HG03520 (cell line): ENCODE results near the gene GAP43.

ENCODE experiments used
- ATAC-seq: cut with Tn5 transposase; IDR thresholded peaks from one replicate; pipeline ENCODE4 v1.9.1; 2021; ENCODE audit warnings: mild to moderate bottlenecking, moderate library complexity; ENCODE audit not compliant: unreplicated experiment

Gene GAP43

DNA sequence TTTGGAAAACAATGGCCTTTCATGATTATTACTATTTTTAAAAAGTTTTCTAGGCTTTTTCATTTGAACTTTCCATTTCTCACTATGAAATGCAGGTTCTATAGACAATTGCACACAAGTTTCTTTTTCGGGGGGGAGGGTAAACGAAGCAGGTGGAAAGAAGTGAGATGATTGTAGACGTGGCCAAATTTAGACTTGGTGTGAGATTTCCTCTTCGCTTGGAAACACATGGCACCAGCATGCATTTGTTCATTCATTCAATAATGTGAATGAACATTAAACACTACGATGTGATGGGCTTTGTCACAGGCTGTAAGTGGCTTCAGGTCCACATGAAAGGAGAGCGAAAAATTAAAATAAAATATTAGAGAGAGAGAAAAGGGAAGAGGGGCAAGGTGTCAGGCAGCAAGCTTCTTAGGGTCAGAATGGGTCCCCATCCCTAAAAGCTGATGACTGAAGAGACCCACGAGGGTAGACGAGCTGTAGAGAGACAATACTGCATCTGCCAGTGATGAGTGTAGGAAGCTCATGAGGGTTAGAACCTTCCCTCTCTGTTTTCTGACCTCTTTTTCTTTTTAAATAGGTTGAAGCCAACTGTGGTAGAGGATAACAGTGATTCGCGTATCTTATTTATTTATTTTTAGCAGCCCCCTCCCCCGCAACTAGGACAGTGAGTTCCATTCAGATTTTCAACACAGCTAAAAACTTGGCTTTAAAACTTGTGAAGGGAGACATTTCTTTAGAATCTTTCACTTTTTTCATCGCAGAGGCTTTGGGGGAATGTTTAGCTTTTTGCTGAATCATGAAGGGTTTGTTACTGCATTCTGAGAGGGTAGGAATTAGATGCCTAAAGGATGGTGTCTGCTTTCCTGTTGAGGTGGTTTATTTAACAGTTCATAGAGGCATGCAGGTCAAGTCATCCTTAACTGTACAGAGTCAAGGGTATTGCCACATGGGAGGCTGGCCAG lies 36.2 kb downstream of the GAP43 start:
- peak; percentile 18 for ATAC-seq

DNA sequence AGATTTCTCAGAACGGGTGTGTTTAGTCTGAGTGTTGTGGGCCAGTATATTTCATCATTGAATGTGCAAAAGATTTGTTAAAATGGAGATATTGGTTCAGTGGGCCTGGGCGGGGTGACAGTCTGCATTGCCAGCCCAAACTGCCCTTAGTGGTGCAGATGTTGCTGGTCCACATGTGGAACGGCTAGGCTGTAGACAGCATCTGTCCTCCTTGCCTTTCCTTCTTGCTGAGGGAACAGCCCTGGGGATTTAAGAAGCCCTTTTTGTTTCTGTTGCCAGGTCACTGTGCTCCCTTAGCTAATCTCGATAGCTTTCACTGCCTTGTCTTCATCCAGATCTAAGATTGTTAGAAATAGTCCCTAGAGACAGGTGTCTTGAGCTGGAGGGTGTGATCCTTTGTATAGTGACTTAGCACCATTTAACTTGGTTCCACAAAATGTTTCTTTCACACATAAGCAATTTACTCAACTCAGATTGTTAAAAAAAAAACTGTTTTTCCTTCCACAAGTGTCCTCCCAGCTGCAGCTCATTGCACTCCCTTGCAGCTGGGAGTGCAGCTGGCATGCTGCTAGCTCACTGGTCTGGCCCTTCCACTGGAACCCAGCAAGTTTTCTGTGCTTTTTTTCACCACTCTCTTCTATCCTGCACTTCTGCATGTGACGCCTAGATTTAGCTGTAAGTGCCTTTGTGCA lies 37.5 kb downstream of the GAP43 start:
- ATAC-seq: no peak

DNA sequence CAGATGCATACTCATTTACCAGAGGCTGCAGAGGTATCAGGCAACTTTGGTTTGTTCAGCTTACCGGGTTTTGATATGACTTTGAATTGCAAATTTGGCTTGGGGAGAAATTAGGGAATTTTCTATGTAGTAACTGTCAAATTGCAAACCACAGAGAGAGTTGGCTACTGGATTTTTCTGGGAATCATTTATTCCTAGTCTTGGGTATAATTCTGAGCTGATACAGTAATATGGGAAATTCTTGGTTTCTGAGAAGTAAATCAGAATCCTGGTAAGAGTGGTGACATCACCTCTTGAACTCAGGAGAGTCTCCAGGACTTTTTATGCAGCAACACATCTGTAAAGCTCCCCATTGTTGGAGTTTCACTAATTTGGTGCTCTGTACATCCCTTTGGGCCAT lies 39.0 kb downstream of the GAP43 start:
- no peak for ATAC-seq

DNA sequence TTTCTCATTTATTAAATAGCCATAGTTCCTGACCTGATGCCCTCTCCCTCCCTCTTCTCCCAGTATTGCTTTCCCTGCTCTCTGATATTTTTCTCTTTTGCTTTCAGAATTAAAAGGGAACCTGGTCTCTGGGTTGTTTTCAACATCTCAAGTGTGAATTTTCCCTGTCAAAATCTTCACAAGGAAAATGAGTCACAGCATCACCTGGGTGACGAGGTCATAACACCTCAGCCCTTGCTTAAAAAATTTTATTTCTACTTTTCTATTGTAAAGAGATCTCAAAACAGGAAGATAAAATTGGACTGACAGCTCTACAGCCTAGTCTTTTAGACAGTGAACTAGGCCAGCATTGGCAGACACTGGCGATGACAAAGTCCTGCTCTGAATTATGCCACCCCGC lies 40.1 kb downstream of the GAP43 start:
- ATAC-seq: no peak

DNA sequence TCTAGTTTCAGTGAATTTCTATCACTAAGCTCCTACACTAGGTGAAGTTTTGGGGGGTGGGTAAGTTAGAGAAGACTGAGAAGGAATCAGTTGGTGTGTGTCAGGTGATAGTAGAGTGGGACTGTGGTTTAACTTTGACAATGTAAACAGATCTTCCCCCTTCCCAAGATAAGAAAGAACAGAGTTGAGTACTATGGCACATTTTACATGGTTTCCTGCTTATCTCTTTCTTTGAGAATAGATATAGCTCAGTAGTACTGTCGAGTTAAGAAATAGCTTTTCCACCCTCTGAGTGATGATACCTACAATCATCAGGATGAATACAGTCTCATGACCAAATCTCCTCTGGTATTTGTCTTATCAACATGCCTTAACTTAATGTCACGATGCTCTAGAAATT lies 42.8 kb downstream of the GAP43 start:
- no peak for ATAC-seq

DNA sequence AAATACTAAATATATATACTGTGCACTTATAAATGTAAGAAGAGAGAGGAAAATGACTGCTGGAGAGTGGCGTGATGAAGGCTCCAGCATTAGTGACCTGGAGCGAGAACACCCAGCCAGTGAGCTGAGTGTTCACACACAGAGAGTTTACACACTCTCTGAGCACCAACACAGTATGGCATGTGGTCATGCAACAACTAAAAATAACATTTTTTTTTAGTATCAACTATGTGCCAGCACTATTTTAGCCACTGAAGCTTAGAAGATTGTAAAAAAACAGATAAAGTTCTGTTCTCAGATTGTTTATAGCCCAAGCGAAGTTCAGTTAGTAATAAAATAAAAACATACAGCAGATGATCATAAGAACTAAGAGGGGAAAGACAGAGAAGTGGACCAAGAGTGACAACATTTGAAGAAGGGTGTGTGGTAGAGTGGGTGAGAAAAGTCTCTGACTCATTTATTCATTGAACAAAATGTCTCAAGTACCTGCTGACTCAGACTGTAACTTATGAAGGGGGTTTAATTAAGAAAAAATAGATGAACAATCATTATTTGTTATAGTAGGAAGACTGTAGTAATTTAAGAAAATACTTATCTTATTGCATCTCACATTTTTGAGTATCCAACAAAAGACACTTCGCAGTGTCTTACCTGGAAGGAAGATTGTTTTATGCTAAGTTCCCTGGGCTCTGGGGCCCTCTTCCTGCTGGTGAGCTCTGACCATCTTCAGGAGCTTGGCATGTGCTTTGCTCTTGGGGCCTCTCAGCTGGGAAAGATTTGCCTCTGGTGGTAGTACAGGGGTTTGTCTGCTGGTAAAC lies 43.8 kb downstream of the GAP43 start:
- ATAC-seq: peak; percentile 68

DNA sequence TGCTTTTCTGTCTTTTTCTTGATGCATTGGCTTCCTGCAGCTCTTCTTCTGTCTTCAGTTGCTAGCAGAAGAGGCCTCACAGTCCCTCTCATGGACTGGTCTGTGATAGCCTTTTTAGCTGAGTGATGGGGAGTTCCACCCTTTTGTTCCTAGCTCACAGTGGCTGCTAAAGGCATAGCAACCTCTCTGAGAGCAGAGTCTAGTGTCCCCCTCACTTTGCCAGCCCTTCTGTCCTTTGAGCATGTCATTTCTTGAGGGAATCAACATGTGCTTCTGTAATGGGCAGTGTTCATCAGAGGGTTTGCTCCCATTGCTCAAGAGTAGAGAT lies 44.4 kb downstream of the GAP43 start:
- peak; percentile 11 for ATAC-seq

DNA sequence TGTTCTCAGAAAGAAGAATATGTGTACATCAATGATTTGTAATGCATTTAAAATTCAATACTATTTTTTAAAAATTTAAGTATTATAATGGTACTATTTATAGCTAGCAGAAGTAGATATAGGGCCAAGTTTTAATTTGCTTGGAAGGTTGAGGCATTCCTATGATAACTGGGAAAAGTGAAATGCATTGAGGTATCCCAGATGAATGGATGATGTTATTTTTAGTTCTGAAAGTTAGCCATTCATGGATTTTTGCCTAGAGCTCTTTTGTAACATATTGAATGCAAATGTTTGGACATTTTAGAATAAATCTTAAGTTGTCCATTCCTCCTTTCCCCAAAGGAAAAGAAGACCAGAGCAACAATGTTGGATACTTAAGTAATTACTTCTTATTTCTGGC lies 47.6 kb downstream of the GAP43 start:
- ATAC-seq: no peak

DNA sequence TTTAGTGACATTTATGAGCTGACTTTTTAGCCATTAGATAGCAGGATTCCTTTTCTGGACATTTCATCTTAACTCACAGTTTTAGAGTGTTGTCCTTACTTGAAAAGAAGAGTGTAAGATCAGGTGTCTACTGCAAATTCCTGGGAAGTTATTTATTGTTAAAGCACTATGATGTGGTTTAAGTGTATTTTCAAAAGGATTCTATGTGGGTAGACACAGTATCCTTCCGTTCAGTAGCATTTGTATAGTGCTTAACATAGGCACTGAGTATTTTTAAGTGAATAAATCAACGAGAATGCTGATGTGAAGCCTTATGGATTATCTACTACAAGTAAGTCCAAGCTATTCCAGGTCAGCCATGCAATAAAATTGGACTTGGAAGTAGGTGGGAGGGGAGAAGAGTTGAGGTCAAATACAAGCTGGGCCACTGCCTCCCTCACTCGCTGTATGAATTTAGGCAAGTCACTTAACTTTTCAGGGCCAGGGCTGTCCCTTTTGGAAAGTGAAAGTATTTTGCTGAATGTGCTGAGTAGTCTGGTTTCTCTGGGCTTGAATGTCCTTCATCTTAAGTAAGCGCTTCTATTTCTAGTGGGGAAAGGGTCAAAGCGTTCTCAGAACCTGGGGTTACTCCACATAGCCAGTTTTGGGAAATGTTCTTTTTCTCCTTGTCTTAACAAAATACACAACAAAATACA lies 48.6 kb downstream of the GAP43 start:
- ATAC-seq: no peak

DNA sequence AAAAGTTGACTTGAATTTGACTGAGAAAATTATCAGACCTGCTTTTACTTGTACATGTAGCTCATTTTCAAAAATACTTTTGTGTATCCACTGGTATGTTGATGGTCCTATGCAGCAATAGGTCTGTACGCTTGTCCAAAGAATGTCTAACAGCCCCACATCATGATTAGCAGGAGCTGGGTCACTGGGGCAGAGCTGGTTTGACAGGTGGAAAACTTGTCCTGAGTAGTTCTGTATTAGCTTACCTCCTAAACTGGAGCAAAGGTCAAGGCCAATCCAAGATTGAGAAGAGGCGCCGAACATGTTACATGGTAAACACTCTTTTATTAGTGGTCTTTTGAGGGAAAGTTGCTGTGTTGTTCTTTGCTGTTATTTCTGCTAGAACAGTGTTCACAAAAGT lies 50.6 kb downstream of the GAP43 start:
- ATAC-seq: no peak

DNA sequence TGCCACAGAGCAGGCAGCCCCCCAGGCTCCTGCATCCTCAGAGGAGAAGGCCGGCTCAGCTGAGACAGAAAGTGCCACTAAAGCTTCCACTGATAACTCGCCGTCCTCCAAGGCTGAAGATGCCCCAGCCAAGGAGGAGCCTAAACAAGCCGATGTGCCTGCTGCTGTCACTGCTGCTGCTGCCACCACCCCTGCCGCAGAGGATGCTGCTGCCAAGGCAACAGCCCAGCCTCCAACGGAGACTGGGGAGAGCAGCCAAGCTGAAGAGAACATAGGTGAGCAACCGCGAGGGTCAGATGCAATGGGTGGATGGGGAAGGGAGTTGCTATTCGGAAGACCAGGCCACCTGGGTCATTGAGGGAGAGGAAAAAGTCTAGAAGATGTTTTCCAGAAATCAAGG lies 53.0 kb downstream of the GAP43 start:
- ATAC-seq: no peak

DNA sequence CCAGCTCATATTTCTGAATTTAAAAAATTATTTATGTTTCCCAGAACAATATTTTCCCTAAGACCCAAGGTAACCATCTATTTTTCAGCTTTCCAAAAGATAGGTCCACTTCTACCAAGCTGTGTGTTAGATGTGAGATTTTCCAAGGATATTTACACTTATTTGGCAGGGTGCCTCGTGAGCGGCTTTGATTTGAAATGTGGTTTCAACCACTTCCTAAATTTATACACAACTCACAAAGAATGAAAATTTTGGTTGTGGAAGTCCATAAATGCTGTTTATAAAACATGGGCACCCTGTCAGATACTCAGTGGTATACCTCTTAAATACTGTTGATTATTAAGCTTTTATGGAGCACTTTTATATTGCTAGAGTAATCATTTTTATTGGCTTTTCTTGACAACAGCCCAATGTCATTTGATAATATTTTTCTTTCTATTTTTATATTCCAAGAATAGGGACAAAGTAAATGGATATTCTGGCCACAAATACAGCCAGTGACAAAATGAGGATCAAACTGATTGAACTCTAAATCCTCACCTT lies 57.6 kb downstream of the GAP43 start:
- ATAC-seq: no peak

DNA sequence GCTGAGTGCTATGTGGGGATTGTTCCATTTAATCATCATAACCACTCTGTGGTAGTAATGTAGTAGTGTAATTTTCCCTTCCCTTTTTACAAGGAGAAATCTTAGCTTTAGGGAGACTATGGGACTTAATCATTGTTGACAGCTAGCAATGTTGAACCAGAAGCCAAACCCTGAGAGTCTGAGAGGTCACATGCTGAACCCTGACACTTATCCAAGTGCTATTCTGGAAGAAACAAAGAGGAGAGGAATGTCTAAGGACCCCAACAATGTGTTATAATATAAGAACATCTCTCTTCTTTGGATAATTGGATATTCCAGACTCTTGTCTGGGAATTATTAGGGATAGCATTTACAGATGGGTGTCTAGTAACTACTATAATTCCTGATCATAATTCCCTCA lies 58.4 kb downstream of the GAP43 start:
- ATAC-seq: no peak

DNA sequence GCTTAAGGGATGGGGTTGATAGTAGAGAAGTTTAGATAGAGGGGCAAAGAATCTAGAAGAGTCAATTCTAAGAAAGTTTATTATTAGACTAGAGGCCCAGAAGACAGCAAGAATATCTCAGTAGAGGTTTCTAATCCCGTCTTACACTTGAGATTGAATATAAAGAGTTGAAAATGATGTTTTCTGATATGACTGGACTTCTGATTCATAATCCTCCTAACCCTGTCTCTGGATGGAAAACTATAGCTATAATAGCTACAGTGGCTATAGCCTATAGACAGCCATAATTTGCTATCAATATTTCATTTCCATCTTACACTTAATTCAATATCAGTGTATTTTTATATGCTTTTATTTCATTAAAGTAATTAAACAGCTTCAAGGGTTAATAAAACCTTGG lies 60.0 kb downstream of the GAP43 start:
- no peak for ATAC-seq

DNA sequence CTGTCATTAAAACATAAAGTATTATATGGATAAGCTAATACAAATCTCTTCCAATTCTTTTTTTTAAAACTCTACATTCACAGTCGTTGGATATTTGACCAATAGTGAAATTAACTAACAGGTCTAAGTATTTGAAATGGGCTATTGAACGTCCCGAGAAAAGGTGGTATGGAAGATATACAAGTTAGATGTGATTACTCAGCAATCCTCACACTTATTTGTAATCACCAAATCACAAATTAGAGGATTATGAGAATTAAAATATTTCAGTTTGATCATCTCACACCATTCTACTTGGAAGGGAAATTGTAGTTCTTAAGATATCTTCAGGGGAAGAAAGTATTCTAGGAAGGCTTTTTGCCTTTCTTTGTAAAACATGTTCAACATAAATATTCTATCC lies 60.5 kb downstream of the GAP43 start:
- ATAC-seq: no peak

DNA sequence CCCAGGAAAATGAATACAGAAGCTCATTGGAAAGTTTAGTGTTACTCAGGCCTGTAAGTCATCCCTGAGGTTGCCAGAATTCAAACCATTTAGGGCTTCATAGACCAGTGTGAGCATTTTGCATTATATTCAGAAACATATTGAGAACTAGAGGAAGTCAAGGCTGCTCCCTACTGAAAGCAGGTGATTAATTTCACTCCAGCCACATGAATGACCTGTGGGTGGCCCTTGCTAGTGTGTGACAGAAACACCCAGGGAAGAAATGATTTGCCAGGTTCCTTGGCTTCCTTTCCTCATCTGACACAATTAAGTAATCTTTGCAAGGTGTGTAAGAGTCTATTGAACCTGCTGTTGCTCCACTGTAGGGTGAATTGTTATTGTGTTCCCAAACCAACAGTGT lies 61.8 kb downstream of the GAP43 start:
- peak; percentile 69 for ATAC-seq

DNA sequence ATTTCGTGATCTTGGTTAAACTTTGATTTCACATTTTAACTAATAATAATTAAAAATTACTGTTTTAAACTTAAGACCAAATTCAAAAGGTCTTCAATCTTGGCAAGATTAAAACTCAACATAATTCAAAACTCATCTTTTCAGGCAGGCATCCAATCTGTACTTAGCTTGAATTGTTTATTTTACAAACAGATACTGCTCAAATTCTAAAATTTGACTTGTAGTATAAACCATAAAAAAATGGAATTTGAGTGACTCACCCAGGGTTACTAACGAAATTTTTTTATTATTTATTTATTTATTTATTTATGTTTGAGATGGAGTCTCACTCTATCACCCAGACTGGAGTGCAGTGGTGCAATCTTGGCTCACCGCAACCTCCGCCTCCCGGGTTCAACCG lies 64.4 kb downstream of the GAP43 start:
- ATAC-seq: no peak

DNA sequence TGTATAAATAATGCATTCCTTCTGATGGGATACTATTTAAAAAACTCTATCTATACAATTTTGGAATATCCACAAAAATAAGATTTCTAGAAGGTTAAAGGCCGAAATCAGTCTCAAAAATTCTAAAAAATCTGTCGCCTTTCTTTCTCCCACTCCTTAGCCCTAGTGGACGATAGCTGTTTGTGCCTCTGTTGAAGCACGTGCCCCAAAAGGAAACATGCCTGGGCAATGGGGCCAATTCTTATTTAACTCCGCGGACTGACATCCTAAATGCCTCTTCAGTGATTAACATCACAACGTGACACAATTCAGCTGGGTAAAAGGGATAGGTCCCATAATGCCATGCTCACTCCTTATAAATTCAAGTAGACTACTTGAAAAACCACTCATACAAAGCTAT lies 65.1 kb downstream of the GAP43 start:
- ATAC-seq: no peak

DNA sequence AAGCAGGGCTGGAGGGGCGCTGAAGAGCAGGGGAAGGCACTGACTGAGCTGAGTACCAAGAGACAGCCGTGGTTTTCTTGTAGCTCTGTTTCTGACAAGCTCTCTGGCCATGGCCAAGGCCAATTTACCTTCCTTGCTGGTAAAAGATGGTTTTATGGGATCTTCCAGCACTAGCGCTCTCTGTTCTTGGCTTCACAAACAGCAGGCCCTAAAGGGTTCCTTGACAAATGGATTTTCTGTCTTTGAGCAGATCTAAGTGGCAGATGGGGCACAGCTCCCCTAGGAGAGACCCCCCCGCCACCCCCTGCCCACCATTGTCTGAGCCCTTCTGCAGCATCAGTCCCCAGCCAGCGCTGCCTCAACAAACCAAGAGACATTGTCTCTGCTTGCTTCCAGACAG lies 66.6 kb downstream of the GAP43 start:
- ATAC-seq: no peak

DNA sequence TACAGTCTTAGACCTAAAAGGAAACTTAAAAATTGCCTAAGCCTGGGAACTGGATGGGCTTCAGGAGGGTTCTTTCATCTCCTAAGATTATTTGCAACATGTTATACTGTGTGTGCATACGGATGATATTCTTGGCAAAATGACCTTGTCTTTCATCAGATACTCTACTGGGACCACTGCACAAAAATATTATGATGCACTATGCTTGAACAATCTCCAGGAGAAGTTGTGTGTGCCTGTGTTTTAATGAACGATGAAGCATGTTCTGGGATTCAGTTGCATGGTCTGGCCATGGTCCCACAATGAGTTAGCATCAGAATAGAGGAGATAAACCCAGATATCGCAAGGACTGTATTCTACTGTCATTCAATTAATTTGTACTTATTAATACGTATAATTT lies 68.7 kb downstream of the GAP43 start:
- ATAC-seq: no peak
